HEK293 (cell line): ENCODE measurements around the gene RPS6KA2.

Experiments
- CTCF ChIA-PET: fragments of 350-600 bp; formaldehyde crosslinking; extraction: SDS; loops from one replicate; lab custom pipeline; 2021; ENCODE audit warnings: antibody characterized with exemption; lab: Yijun Ruan, JAX
- POLR2A ChIA-PET: fragments of 300-600 bp; formaldehyde crosslinking; extraction: SDS; loops from one replicate; lab custom pipeline; 2020; ENCODE audit warnings: antibody characterized with exemption, inconsistent platforms; lab: Yijun Ruan, JAX
- H3K27ac ChIP-seq: fragments of 200-500 bp; sonication (Bioruptor generic); 2 replicates; pipeline ENCODE4 v1.5.1; 2014; ENCODE audit warnings: low read depth, low read length, control low read depth, inconsistent platforms; ENCODE audit errors: extremely low read depth
- H3K36me3 ChIP-seq, 2 experiments: fragments of 200-500 bp in 1 of 2; sonication (Bioruptor generic) in 1 of 2; 1 replicate in 1 of 2; 2 replicates in 1 of 2; pipeline ENCODE4 v1.5.1; 2014 to 2017; ENCODE audit warnings: inconsistent platforms in 2 of 2, low read length in 2 of 2; ENCODE audit not compliant: control insufficient read depth in 2 of 2, insufficient read depth in 1 of 2
- H3K4me1 ChIP-seq: fragments of 200-500 bp; sonication (Bioruptor generic); 2 replicates; pipeline ENCODE4 v1.5.1; 2014; ENCODE audit warnings: mild to moderate bottlenecking, low read length, inconsistent platforms; ENCODE audit not compliant: control insufficient read depth, insufficient read depth
- H3K4me3 ChIP-seq: 2 replicates; pipeline ENCODE4 v1.5.1; 2011; ENCODE audit warnings: low read depth, mild to moderate bottlenecking, control low read depth, low read length, moderate library complexity
- H3K9me3 ChIP-seq: fragments of 200-500 bp; sonication (Bioruptor generic); 2 replicates; pipeline ENCODE4 v1.5.1; 2014; ENCODE audit warnings: low read depth, low read length, inconsistent platforms; ENCODE audit not compliant: control insufficient read depth, insufficient read depth
- HOXA7 ChIP-seq: sonication (generic); formaldehyde crosslinking; IDR thresholded peaks from 2 replicates; pipeline ENCODE4 v1.8.1; 2022; ENCODE audit warnings: missing genetic modification reagents, borderline replicate concordance
- SP7 ChIP-seq: fragments of 450-650 bp; formaldehyde crosslinking; IDR thresholded peaks from 2 replicates; pipeline ENCODE4 v1.5.1; 2016; ENCODE audit warnings: missing biosample characterization, missing genetic modification characterization
- TRIM28 ChIP-seq: IDR thresholded peaks from 2 replicates; pipeline ENCODE4 v1.6.1; 2011; ENCODE audit warnings: low read length, control low read depth, borderline replicate concordance
- ZBTB6 ChIP-seq: fragments of 450-650 bp; formaldehyde crosslinking; IDR thresholded peaks from 2 replicates; pipeline ENCODE4 v1.5.1; 2017; ENCODE audit warnings: missing biosample characterization, missing genetic modification characterization
- ZFP3 ChIP-seq: fragments of 450-650 bp; formaldehyde crosslinking; IDR thresholded peaks from 2 replicates; pipeline ENCODE4 v1.5.1; 2016; ENCODE audit warnings: low read depth, missing biosample characterization, missing genetic modification characterization
- ZIC2 ChIP-seq: fragments of 450-650 bp; formaldehyde crosslinking; IDR thresholded peaks from 2 replicates; pipeline ENCODE4 v1.5.1; 2016; ENCODE audit warnings: missing biosample characterization, missing genetic modification characterization
- ZNF140 ChIP-seq: fragments of 450-650 bp; formaldehyde crosslinking; IDR thresholded peaks from 2 replicates; pipeline ENCODE4 v1.5.1; 2016; ENCODE audit warnings: missing biosample characterization, missing genetic modification characterization
- ZNF155 ChIP-seq: fragments of 450-650 bp; formaldehyde crosslinking; IDR thresholded peaks from 2 replicates; pipeline ENCODE4 v1.5.1; 2016; ENCODE audit warnings: missing biosample characterization, missing genetic modification characterization
- ZNF24 ChIP-seq: fragments of 450-650 bp; formaldehyde crosslinking; IDR thresholded peaks from 2 replicates; pipeline ENCODE4 v1.5.1; 2016; ENCODE audit warnings: missing biosample characterization, missing genetic modification characterization
- ZNF571 ChIP-seq: fragments of 450-650 bp; formaldehyde crosslinking; IDR thresholded peaks from 2 replicates; pipeline ENCODE4 v1.5.0; 2017; ENCODE audit warnings: missing biosample characterization, missing genetic modification characterization
- ZNF624 ChIP-seq: fragments of 450-650 bp; formaldehyde crosslinking; IDR thresholded peaks from 2 replicates; pipeline ENCODE4 v1.5.1; 2017; ENCODE audit warnings: missing biosample characterization, missing genetic modification characterization
- ZNF777 ChIP-seq: fragments of 450-650 bp; formaldehyde crosslinking; IDR thresholded peaks from 2 replicates; pipeline ENCODE4 v1.5.1; 2017; ENCODE audit warnings: missing biosample characterization, missing genetic modification characterization, borderline replicate concordance
- TF ChIP-seq, protein P1 (sequence below): fragments of 450-650 bp; formaldehyde crosslinking; IDR thresholded peaks from 2 replicates; pipeline ENCODE4 v1.5.1; 2016; ENCODE audit warnings: missing biosample characterization, missing genetic modification characterization
- TF ChIP-seq, protein P2 (sequence below): fragments of 450-650 bp; formaldehyde crosslinking; IDR thresholded peaks from 2 replicates; pipeline ENCODE4 v1.5.1; 2016; ENCODE audit warnings: missing biosample characterization, missing genetic modification characterization, borderline replicate concordance

RPS6KA2 gene

DNA sequence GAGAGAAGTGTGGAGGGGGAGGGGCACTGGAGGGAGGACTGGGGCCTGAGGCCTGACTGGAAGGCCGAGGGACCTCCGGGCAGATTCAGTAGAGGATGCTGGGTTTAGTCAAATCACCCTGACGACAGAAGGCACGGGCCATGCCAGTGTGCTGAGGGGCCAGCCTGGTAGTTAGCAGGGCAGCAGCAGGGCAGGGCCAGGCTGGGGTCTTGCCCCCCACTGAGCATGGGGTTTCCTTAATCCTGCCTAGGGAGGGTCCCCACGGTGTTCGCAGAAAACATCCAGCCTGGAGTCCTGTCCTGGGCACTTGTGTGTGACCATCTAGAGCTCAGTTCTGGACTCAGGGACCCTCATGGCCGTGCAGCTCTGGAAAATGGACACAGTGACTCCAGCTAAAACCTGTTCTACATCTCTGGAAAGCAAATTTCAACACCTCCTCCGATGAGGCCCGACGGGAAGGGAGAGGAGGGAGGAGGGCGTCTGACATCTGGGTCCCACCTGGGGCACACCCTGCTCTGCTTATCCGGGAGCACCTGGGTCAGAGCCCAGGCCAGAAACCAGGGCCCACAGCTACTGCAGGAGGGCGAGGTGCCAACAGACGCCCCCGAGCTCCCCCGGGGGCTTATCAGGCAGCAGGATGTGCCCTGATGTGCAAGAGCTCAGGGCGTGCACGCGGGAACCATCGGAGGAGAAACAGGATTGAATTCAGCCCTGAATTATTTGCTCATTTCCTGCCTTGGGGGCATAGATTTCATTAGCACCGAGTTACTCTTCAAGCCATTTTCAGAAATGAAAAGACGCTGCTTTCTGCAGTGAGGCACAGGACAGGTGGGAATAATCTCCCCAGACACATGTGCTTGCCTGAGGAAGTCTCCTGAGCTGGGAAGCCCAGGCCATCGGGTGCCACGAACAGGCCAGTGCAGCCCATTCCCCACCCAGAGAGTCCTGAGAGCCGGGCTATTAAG lies 166.3 kb downstream of the RPS6KA2 start:
- H3K4me3 ChIP-seq: no peak overlapping the region
- ChIA-PET CTCF (interaction anchor here (1.5 kb wide), 1 partner anchor 681 kb away, joined by 4 read pairs; no protein-coding TSS in a partner anchor), POLR2A (interaction anchor here (0.5 kb wide), 1 partner anchor 321 kb away, joined by 4 read pairs; no protein-coding TSS in a partner anchor)
- TF ChIP-seq, protein P1, sequence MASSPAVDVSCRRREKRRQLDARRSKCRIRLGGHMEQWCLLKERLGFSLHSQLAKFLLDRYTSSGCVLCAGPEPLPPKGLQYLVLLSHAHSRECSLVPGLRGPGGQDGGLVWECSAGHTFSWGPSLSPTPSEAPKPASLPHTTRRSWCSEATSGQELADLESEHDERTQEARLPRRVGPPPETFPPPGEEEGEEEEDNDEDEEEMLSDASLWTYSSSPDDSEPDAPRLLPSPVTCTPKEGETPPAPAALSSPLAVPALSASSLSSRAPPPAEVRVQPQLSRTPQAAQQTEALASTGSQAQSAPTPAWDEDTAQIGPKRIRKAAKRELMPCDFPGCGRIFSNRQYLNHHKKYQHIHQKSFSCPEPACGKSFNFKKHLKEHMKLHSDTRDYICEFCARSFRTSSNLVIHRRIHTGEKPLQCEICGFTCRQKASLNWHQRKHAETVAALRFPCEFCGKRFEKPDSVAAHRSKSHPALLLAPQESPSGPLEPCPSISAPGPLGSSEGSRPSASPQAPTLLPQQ (tag by site-specific recombination): no peak
- no peak for TF ChIP-seq ZNF777 (tag by site-specific recombination)
- 0 out of 2 replicates have a peak, but pooled peaks have one; percentile 10 for TF ChIP-seq ZIC2
- no peak for TF ChIP-seq ZNF140 (tag by site-specific recombination)
- peaks cover 0 to 3% of the 10 kb centered on the region in 2 experiments; a peak in 1 of 3 replicates for H3K36me3 ChIP-seq
- H3K9me3 ChIP-seq: no peaks in the 10 kb centered on the region
- H3K27ac ChIP-seq: no peak overlapping the region
- no peaks in the 10 kb centered on the region for H3K4me1 ChIP-seq

DNA sequence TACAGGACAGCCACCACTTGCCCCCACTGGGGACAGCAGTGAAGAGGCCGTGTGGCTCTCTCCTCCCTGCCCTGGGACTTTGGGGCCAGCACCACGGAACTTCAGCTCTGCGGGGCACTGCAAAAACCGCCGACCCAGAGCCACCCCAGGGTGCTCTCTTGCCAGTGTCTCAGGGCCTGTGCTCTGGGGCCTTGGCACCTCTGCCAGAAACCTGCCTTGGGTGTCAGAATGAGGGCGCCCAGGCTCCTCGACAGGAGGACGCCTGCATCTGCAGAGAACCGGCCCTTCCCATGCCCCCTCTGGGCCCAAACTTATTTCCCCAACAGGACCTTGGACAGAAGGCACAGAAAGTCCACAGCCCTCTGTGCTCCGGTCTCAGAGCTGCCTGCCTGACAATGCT lies 167.1 kb downstream of the RPS6KA2 start:
- Histone ChIP-seq H3K4me1 (no peaks in the 10 kb centered on the region), H3K4me3 (no peak overlapping the region), H3K27ac (no peak overlapping the region), H3K9me3 (no peaks in the 10 kb centered on the region), H3K36me3 (peaks cover 0 to 3% of the 10 kb centered on the region in 2 experiments; a peak in 1 of 3 replicates)
- ChIA-PET POLR2A (no interaction called here), CTCF (interaction anchor here (0.5 to 1.5 kb wide), 2 partner anchors 254 to 682 kb away, joined by 3 to 4 read pairs; no protein-coding TSS in a partner anchor)
- TF ChIP-seq ZNF155 (tag by site-specific recombination): no peak
- no peak for TF ChIP-seq ZBTB6
- TF ChIP-seq ZNF24 (tag by site-specific recombination): no peak
- TF ChIP-seq ZNF571 (tag by site-specific recombination): no peak
- TF ChIP-seq ZFP3 (tag by site-specific recombination): no peak
- TF ChIP-seq TRIM28: no peak
- no peak for TF ChIP-seq HOXA7
- TF ChIP-seq, protein P2, sequence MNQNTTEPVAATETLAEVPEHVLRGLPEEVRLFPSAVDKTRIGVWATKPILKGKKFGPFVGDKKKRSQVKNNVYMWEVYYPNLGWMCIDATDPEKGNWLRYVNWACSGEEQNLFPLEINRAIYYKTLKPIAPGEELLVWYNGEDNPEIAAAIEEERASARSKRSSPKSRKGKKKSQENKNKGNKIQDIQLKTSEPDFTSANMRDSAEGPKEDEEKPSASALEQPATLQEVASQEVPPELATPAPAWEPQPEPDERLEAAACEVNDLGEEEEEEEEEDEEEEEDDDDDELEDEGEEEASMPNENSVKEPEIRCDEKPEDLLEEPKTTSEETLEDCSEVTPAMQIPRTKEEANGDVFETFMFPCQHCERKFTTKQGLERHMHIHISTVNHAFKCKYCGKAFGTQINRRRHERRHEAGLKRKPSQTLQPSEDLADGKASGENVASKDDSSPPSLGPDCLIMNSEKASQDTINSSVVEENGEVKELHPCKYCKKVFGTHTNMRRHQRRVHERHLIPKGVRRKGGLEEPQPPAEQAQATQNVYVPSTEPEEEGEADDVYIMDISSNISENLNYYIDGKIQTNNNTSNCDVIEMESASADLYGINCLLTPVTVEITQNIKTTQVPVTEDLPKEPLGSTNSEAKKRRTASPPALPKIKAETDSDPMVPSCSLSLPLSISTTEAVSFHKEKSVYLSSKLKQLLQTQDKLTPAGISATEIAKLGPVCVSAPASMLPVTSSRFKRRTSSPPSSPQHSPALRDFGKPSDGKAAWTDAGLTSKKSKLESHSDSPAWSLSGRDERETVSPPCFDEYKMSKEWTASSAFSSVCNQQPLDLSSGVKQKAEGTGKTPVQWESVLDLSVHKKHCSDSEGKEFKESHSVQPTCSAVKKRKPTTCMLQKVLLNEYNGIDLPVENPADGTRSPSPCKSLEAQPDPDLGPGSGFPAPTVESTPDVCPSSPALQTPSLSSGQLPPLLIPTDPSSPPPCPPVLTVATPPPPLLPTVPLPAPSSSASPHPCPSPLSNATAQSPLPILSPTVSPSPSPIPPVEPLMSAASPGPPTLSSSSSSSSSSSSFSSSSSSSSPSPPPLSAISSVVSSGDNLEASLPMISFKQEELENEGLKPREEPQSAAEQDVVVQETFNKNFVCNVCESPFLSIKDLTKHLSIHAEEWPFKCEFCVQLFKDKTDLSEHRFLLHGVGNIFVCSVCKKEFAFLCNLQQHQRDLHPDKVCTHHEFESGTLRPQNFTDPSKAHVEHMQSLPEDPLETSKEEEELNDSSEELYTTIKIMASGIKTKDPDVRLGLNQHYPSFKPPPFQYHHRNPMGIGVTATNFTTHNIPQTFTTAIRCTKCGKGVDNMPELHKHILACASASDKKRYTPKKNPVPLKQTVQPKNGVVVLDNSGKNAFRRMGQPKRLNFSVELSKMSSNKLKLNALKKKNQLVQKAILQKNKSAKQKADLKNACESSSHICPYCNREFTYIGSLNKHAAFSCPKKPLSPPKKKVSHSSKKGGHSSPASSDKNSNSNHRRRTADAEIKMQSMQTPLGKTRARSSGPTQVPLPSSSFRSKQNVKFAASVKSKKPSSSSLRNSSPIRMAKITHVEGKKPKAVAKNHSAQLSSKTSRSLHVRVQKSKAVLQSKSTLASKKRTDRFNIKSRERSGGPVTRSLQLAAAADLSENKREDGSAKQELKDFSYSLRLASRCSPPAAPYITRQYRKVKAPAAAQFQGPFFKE (tag by site-specific recombination): no peak
- no peak for TF ChIP-seq ZNF624 (tag by site-specific recombination)
- no peak for TF ChIP-seq SP7
